Measurements from ENCODE around the gene MDN1. TPM values are rescaled to one million over a fixed set of nuclear protein-coding genes. Genes with fewer than 3 reads are reported as not detected.

Gene MDN1
- total and polyA plus RNA-seq, 2 of the 4 experiments (the other 2 are of a cell fraction), result 7.7 to 26.7 TPM

DNA sequence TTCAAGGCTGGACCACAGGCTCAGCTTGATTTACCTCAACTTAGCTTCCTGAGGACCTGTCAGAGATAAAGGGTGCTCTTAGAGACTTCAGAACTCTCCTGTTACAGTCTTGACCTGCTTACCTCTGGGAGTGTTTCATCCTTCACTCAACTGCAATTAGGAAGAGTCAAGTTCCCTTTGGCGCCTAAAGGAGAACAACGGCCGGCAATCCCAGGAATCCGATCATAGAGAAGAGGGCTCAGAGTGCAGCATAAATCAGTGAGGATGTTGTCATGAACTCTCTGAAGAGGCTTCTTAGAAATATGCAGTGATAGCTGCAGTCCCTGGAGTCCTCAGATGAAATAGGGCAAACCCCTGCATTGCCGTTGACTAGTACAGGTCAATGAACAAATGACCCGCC lies 217.4 kb downstream of the MDN1 start:
- H3K14ac ChIP-seq (replicated peaks; ENCODE audit: low read depth, low read length), result no peak overlapping the region
- no peak overlapping the region for H4K91ac ChIP-seq (ENCODE audit: insufficient read depth, low read depth, low read length)
- no peak overlapping the region for H4K5ac ChIP-seq (ENCODE audit: low read depth, low read length)
- no peak overlapping the region for H2BK120ac ChIP-seq (ENCODE audit: low read depth, low read length)
- H3K4ac ChIP-seq (ENCODE audit: low read depth, low read length), result no peak overlapping the region
- BruUV-seq (replicated peaks), result no TSS peak
- H3K9me1 ChIP-seq (ENCODE audit: insufficient read depth, low read length), result no peaks in the 10 kb centered on the region
- H3K23ac ChIP-seq (ENCODE audit: low read depth, low read length), result no peak overlapping the region
- H3K18ac ChIP-seq (ENCODE audit: low read depth, low read length), result no peak overlapping the region
- no peak overlapping the region for H3K56ac ChIP-seq (ENCODE audit: extremely low read depth, insufficient read depth, low read length)
- no peak overlapping the region for H4K8ac ChIP-seq (ENCODE audit: low read depth in 2 of 2, low read length in 2 of 2)
- no peak overlapping the region for H3K4me3 ChIP-seq (ENCODE audit: insufficient read depth, low read depth, low read length)
- H3K27ac ChIP-seq (ENCODE audit: insufficient read depth, low read length), result no peak overlapping the region
- TF ChIP-seq NFE2L2 (IDR thresholded peaks at IDR 0.05; ENCODE audit: low read depth, low read length) (no peak), RFX5 (IDR thresholded peaks at IDR 0.05; ENCODE audit: low read depth, low read length) (no peak), BHLHE40 (IDR thresholded peaks at IDR 0.05; ENCODE audit: low read depth, low read length) (no peak), RCOR1 (IDR thresholded peaks at IDR 0.05; ENCODE audit: insufficient replicate concordance, low read length) (no peak), MAFK (IDR thresholded peaks at IDR 0.05; ENCODE audit: low read depth, low read length) (no peak), MXI1 (IDR thresholded peaks at IDR 0.05; ENCODE audit: borderline replicate concordance, low read depth, low read length) (no peak), POLR2A (IDR thresholded peaks at IDR 0.05; ENCODE audit: low read depth, low read length) (no peak), MAZ (IDR thresholded peaks at IDR 0.05; ENCODE audit: borderline replicate concordance, low read depth, low read length) (no peak), CEBPB (IDR thresholded peaks at IDR 0.05; ENCODE audit: low read depth, low read length) (no peak), CHD1 (IDR thresholded peaks at IDR 0.05; ENCODE audit: low read depth, low read length) (no peak), RAD21 (IDR thresholded peaks at IDR 0.05; ENCODE audit: low read length) (no peak)
- TF ChIP-seq, protein P1, sequence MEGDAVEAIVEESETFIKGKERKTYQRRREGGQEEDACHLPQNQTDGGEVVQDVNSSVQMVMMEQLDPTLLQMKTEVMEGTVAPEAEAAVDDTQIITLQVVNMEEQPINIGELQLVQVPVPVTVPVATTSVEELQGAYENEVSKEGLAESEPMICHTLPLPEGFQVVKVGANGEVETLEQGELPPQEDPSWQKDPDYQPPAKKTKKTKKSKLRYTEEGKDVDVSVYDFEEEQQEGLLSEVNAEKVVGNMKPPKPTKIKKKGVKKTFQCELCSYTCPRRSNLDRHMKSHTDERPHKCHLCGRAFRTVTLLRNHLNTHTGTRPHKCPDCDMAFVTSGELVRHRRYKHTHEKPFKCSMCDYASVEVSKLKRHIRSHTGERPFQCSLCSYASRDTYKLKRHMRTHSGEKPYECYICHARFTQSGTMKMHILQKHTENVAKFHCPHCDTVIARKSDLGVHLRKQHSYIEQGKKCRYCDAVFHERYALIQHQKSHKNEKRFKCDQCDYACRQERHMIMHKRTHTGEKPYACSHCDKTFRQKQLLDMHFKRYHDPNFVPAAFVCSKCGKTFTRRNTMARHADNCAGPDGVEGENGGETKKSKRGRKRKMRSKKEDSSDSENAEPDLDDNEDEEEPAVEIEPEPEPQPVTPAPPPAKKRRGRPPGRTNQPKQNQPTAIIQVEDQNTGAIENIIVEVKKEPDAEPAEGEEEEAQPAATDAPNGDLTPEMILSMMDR (conservative IDR thresholded peaks at IDR 0.05; ENCODE audit: low read depth, low read length), result no peak
- TF ChIP-seq, protein P2, sequence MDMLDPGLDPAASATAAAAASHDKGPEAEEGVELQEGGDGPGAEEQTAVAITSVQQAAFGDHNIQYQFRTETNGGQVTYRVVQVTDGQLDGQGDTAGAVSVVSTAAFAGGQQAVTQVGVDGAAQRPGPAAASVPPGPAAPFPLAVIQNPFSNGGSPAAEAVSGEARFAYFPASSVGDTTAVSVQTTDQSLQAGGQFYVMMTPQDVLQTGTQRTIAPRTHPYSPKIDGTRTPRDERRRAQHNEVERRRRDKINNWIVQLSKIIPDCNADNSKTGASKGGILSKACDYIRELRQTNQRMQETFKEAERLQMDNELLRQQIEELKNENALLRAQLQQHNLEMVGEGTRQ (IDR thresholded peaks at IDR 0.05; ENCODE audit: low read depth, low read length), result no peak
- TF ChIP-seq, protein P3, sequence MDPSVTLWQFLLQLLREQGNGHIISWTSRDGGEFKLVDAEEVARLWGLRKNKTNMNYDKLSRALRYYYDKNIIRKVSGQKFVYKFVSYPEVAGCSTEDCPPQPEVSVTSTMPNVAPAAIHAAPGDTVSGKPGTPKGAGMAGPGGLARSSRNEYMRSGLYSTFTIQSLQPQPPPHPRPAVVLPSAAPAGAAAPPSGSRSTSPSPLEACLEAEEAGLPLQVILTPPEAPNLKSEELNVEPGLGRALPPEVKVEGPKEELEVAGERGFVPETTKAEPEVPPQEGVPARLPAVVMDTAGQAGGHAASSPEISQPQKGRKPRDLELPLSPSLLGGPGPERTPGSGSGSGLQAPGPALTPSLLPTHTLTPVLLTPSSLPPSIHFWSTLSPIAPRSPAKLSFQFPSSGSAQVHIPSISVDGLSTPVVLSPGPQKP (IDR thresholded peaks at IDR 0.05; ENCODE audit: borderline replicate concordance, low read depth, low read length), result no peak
- H4K20me1 ChIP-seq (ENCODE audit: insufficient read depth, low read length), result no peaks in the 10 kb centered on the region
- H2AK5ac ChIP-seq (ENCODE audit: low read depth, low read length), result no peak overlapping the region
- CTCF ChIA-PET, result no interaction called here
- no peak overlapping the region for H2BK5ac ChIP-seq (ENCODE audit: low read depth, low read length, poor library complexity, severe bottlenecking)
- ATAC-seq (ENCODE audit: low read depth), result no peak
- H3K4me1 ChIP-seq (ENCODE audit: control insufficient read depth, insufficient read depth, low read length), result no peaks in the 10 kb centered on the region
- H3K9me3 ChIP-seq (ENCODE audit: control insufficient read depth, insufficient read depth, low read length), result no peaks in the 10 kb centered on the region
- H3K79me1 ChIP-seq (ENCODE audit: low read depth in 1 of 2, low read length in 2 of 2), result no peaks in the 10 kb centered on the region
- in situ Hi-C loops (cut with MboI; ENCODE audit: low sequenced_read_pairs), result loop anchor here (25.0 kb wide), 1 partner anchor 615 kb away; no protein-coding TSS in a partner anchor
- H3K27me3 ChIP-seq (ENCODE audit: control insufficient read depth, insufficient read depth, low read length), result no peaks in the 10 kb centered on the region
- DNase-seq, result no peak
- dilution Hi-C loops (cut with HindIII; ENCODE audit: low sequenced_read_pairs, unreplicated experiment), result no loop called here
- POLR2A ChIA-PET (ENCODE audit: unreplicated experiment), result no interaction called here
- H3K9ac ChIP-seq (ENCODE audit: low read depth, low read length), result no peak overlapping the region
- H2AFZ ChIP-seq (replicated peaks; ENCODE audit: low read length, poor library complexity), result no peak overlapping the region
- no peak overlapping the region for H2AK9ac ChIP-seq (replicated peaks; ENCODE audit: low read depth, low read length, poor library complexity)
- H3K4me2 ChIP-seq (ENCODE audit: low read depth, low read length), result no peak overlapping the region
- H2BK20ac ChIP-seq (ENCODE audit: low read depth, low read length), result no peak overlapping the region
- H2BK15ac ChIP-seq (ENCODE audit: low read depth, low read length), result no peak overlapping the region
- intact Hi-C loops (cut with micrococcal nuclease), result no loop called here
- WGBS, 2 experiments (ENCODE audit: extremely low coverage in 2 of 2, insufficient read length in 1 of 2), result 90% methylated on average over 2 of the region's 6 CpGs; no CpG with 5 or more reads in 1 of the 2 experiments
- no peaks in the 10 kb centered on the region for H3K36me3 ChIP-seq (ENCODE audit: control insufficient read depth, insufficient read depth, low read length)
